Stimulated activated CD8-positive, alpha-beta memory T cell treated with anti-CD3 and anti-CD28 coated beads, Interleukin-2, amount 100 ng/mL, for 1 hour (primary cell): ENCODE data around the gene PLEKHB2.
"Not testable (repeated sequence)": the region's sequence is repeated elsewhere in the genome, so short reads cannot be mapped to it uniquely, and the experiment has no call there.

Experiments used
- DNase-seq, 2 donors: peaks; one replicate each; pipeline ENCODE4 v3.0.0-alpha.2; 2020; ENCODE audit warnings: low read depth in 2 of 2

Gene PLEKHB2

GRCh38 chr2:131093696-131094462, 11.3 kb upstream of the PLEKHB2 start:
- DNase-seq, result no peak

- DNase-seq, result no peak
Measured at GRCh38 chr2:131094463-131095281, 10.5 kb upstream of the PLEKHB2 start.

DNA sequence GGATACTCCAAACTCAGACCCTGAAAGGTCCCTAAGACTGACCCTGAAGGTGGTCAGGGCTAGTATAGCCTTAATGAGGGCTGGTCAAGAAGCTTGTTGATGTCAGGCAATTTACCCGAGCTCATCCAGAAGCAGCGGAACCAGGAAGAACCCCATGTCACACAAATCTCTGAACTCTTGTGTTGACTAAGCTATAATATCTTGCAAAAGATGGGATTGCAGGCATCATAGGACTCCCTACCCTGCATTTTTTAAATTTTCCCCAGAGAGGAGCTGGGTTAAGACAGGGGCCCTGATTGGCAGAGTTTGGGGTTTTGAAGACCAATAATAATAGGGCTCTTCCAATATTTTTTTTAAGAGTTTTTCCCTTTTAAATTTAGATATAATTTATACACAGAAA, 2.0 kb upstream of the PLEKHB2 start:
- no peak for DNase-seq

- peak in 1 of 2 donors; percentile 18 for DNase-seq
Measured at GRCh38 chr2:131104487-131105155, 515 bp upstream of the PLEKHB2 start.

DNA sequence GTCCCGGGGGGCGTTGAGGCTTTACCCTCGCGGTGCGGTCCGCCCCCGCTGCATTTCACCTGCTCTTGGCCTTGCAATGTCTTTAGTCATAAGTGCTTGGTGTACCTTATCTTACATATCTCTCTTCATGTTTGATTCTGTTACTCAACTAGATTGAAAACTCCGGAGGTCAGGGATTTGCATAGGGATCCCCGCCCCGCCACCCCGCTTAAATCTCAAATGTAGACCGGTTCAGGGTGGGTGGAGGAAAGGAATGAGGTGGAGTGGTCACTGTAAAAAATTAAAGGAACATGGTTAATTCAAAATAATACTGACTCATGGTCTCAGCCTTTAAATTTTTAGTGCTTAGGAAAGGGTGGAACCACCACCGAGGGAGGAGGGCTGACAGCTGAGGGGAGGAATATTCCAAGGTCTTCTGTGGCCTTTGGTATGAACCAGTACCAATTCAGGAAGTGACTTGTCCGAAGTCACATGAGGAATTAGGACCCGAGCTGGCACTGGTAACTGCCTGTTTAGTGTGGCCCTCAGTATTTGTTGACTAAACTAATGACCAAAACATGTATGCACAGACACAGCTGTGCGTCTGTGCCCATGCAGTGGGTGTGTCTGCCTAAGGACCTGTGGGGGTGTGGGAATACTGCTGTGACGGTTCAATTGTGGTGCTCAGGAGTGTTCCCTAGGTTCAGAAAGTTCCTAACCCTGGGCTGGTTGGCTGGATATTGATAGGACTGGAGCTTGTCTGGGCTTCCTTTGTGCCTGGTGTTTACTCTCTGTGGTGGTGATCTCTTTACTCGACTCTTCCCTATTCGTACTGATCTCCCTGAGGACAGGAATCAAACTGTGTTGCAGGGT, 1.0 kb downstream of the PLEKHB2 start:
- no peak for DNase-seq

GRCh38 chr2:131112529-131112928, 7.4 kb downstream of the PLEKHB2 start:
- DNase-seq, result no peak

GRCh38 chr2:131113566-131114227, 8.6 kb downstream of the PLEKHB2 start:
- no peak for DNase-seq

GRCh38 chr2:131114950-131115349, 9.8 kb downstream of the PLEKHB2 start:
- not testable (repeated sequence) for DNase-seq

- DNase-seq, result no peak
Measured at GRCh38 chr2:131115752-131116151, 10.6 kb downstream of the PLEKHB2 start.

GRCh38 chr2:131120815-131121317, 15.7 kb downstream of the PLEKHB2 start:
- no peak for DNase-seq

DNA sequence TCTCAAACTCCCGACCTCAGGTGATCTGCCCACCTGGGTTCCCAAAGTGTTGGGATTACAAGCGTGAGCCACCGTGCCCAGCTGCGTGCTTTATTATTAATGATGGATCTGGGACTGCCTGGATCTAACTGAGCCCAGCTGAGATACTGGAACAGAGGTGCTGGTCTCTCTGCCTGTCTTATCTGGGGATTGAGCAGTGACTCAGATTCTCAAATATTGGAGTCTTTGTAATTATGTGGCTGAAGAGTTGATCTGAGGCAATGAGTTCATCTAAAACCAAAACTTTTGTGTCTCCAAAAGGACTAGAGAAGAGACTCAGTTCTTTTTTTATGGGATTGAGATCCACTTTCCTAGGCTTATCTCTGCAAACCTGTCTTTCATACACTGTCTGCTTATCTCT, 16.3 kb downstream of the PLEKHB2 start:
- no peak for DNase-seq

DNA sequence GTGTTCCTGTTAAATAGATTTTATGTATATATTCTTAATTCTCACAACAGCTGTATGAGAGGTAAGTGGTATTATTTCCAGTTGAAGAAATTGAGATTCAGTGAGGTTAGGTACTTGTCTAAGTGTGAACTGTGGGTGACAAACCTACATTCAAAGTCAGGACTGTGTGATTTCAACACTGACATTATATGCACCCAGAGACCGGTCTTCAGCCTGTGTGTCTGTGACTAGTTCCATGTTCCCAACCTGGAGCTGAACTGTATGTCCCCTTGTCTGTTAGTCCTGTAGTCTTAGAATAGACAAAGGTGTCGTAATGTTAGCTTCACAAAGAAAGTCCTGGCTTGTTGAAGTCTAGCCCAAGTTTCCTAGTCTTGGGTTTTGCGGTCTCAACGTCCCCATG, 17.4 kb downstream of the PLEKHB2 start:
- no peak for DNase-seq

DNA sequence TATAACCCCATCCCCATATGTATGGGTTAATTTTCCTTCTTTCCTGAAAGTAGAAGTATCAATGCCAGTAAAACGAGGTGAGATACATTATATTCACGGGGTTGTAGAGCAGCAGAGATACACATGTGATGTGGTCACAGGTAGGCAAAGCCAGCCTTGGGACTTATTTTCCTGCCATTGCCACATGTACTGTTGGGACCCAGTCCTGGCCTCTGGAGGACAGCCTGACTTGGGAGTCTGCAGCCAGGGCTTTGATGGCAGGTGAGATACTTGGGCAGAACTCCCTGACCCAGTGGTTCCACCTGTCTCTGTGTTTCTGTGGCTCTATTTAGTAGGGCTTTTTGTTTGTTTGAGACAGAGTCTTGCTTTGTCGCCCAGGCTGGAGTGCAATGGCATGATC, 18.1 kb downstream of the PLEKHB2 start:
- no peak for DNase-seq

DNA sequence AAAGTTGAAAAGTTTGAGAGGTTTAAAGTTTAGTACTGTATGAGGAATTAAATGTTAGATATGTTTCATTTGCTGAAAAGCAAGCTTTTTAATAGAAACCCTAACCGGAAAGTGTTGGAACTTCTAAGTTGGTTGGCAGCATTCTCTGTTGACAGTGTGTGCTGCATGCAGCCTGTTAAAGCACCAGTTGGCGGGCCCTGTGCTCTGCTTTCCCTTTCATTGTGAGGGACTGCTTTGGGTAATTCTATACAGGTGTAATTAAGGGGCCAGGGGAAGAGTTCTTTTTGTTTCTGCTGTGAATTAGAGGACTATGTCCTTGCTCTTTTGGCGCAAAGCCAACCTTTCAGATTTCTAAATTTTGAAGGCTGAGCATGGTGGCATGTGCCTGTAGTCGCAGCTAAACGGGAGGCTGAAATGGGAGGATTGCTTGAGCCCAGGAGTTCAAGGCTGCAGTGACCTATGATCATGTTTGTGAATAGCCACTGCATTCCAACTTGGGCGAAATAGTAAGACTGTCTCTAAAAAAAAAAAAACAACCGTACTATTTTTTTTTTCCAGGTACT, 20.1 kb downstream of the PLEKHB2 start:
- DNase-seq, result no peak

DNA sequence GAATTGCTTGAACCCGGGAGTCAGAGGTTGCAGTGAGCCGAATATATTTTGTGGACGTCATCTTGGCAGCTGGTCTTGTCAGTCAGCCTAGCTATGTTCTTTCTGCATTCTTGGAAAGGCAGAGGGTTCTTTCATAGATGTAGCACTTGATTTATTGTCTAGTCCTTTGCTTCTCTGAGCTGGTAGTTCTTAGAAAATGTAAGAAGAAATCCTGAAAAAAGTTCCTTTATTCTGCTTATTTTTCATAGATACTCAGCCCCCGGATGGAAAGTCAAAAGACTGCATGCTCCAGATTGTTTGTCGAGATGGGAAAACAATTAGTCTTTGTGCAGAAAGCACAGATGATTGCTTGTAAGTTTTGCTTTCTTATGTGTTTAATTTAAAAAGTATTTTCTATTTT, 21.3 kb downstream of the PLEKHB2 start:
- DNase-seq, result no peak

GRCh38 chr2:131127076-131127475, 21.9 kb downstream of the PLEKHB2 start:
- no peak for DNase-seq

DNA sequence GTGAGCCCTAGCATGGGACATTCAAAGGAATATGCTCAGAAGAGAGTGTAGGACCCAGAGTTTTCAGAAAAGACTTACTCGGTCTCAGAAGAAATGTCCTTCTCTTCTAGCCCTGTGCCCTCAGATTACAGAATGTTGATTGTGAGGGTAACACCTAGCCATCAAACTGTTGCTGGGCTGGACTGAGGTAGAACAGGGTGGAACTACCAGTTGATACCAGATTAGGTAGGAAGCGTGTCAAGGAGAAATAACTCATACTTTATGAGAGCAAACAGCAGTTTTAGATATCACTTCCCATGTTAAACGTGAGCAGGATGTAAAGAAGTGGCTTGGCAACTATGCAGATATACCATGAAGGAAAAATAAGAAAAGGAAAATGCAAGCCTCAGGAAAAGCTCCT, 22.8 kb downstream of the PLEKHB2 start:
- DNase-seq, result no peak

DNA sequence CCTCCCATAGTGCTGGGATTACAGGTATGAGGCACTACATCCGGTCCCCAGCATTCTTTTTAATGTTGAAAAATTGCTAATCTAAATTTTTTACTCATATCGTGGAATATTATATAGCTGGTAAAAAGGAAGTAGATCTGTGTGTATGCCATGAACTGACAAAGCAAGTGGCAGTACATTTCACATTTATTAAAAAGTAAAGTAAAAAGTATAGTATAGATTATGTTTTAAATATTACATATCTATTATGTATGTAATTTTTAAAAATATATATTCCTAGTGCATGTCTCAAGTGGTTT, 25.1 kb downstream of the PLEKHB2 start:
- DNase-seq, result no peak

- DNase-seq, result no peak
Measured at GRCh38 chr2:131132729-131133128, 27.6 kb downstream of the PLEKHB2 start.

- no peak for DNase-seq
Measured at GRCh38 chr2:131140581-131140980, 35.4 kb downstream of the PLEKHB2 start.

DNA sequence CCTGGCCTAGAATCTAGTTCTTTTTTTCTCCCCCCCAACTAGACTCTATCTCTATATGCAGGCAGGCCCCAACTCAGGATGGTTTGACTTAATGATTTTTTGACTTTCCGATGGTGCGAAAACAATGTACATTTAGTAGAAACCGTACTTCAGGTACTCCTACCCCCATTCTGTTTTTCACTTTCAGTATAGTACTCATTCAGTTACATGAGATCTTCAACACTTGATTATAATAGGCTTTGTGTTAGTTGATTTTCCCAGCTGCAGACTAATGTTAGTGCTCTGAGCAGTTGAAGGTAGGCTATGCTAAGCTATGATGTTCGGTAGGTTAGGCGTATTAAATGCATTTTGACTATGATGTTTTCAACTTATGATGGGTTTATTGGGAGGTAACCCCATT, 37.7 kb downstream of the PLEKHB2 start:
- DNase-seq, result no peak
